Stimulated activated CD4-positive, alpha-beta T cell treated with anti-CD3 and anti-CD28 coated beads, Interleukin-1b, Interleukin-23, amount 100 ng/mL, for 48 hours (primary cell): ENCODE measurements around the gene JMJD1C.
"Not testable (repeated sequence)": the region's sequence is repeated elsewhere in the genome, so short reads cannot be mapped to it uniquely, and the experiment has no call there.

Experiments
- DNase-seq: peaks from one replicate; pipeline ENCODE4 v3.0.0-alpha.2; 2020

The JMJD1C gene

GRCh38 chr10:63253040-63253439 lies 212.7 kb downstream of the JMJD1C start:
- DNase-seq = no peak

GRCh38 chr10:63252095-63252762 lies 213.5 kb downstream of the JMJD1C start:
- DNase-seq = no peak

GRCh38 chr10:63250032-63250431 lies 215.7 kb downstream of the JMJD1C start:
- no peak for DNase-seq

DNA sequence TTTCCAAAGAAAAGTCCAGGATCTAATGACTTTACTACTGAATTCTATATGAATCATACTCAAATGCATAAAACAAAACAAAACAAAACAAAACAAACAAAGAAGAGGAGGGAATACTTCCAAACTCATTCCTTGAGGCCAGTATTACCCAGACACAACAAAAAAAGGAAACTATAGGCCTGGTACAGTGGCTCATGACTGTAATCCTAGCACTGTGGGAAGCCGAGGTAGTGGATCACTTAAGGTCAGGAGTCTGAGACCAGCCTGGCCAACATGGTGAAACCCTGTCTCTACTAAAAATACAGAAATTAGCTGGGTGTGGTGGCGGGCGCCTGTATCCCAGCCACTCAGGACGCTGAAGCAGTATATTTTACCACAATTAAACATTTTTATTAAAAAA lies 218.0 kb downstream of the JMJD1C start:
- no peak for DNase-seq

GRCh38 chr10:63246356-63246755 lies 219.4 kb downstream of the JMJD1C start:
- no peak for DNase-seq

- DNase-seq = no peak
These were observed 223.9 kb downstream of the JMJD1C start for GRCh38 chr10:63241841-63242281.

GRCh38 chr10:63240807-63241206 lies 225.0 kb downstream of the JMJD1C start:
- no peak for DNase-seq

- DNase-seq = no peak
These were observed 227.3 kb downstream of the JMJD1C start for GRCh38 chr10:63238501-63238900.

DNA sequence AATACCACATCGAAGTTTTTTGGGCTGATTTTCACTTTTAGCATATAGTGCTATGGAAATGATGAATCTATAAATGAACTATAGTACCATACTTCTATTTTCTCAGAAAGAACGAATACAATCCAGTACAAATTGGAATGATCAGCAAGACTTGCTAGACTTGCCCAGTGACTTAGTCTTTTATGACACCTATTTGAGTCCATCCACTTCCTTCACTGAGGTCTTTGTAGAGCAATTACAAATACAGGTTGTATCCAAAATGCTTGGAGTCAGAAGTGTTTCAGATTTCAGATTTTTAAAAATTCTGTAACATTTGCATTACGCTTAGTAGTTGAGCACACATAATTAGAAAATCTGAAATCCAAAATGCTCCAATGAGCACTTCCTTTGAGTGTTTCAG lies 228.4 kb downstream of the JMJD1C start:
- no peak for DNase-seq

DNA sequence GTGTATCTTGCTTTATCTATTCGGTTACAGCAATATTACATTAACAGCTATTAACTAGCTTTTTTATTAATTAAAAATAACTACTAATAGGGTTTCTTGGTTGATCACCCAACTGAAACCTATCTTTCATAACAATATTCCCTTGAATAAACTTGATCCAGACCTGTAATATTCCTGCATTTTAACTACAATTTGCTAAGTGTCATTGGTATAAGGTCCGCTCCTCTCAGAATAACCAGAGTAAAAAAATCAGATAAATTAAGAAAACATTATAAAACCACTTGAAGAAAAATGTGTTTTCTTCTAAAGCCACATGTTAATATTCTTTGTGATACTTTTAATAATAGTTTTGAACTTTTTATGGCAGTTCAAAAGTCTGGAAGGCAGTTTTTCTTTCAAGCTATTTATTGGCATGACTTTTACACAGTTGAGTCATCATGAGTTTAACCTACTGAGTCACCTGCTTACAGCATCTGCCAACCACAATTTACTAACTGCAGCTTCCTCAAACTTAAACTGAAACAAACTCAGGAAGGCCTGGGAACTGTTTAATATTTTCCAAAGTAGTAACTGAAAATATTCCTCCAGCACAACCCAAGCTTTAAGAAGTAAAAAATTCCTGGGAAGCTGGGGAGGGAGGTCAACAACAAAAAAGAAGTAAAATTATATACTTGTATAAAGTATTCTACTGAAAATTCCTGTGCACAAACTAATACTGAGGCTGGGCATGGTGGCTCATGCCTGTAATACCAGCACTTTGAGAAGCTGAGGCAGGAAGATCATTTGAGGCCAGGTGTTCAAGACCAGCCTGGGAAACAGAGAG lies 229.5 kb downstream of the JMJD1C start:
- DNase-seq = no peak

GRCh38 chr10:63235136-63235535 lies 230.6 kb downstream of the JMJD1C start:
- not testable (repeated sequence) for DNase-seq

GRCh38 chr10:63229161-63229560 lies 236.6 kb downstream of the JMJD1C start:
- no peak for DNase-seq

DNA sequence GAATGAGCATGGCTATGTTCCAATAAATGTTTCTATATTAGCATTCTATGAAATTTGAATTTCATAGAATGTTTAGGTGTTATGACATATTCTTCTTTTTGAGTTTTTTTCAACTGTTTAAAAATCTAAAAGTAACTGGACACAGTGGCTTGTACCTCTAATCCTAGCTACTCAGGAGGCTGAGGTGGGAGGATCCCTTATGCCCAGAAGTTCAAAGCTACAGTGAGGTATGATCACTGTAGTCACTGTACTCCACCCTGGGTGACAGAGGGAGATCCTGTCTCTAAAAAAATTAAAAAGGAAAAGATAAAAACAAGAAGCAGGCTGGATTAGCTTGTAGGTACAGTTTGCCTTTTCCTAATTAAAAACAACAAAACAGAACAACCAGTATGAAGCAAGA lies 237.5 kb downstream of the JMJD1C start:
- no peak for DNase-seq

DNA sequence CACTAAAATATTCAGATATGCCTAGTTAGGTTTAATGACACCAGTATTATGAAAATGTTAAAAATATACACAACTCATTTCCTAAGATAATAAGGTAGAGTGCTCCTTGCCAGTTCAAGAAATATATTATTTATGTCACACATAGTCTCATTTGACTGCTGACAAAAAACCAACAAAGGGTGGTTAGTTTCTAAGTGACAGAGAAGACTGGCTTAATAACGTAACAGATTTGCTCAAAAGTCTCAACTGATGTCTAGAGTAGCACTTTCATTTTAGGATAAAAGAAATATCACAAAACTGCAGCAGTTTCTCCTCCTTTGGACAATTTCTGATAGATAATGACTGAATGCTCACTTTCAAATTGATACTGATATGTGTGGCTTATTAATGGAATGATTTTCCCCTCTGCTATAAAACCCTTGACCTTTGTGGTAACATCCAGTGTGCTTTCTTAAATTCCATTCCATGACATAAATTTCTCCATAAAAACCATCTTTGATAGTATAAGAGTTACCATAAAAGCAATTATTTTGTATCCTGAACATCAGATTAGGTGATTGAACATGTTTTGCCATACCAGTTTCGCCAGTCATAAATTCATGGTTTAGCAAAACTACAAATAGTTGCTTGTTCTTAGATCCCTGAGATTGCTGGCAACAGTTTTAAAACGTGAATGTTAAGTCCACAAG lies 238.4 kb downstream of the JMJD1C start:
- no peak for DNase-seq

DNA sequence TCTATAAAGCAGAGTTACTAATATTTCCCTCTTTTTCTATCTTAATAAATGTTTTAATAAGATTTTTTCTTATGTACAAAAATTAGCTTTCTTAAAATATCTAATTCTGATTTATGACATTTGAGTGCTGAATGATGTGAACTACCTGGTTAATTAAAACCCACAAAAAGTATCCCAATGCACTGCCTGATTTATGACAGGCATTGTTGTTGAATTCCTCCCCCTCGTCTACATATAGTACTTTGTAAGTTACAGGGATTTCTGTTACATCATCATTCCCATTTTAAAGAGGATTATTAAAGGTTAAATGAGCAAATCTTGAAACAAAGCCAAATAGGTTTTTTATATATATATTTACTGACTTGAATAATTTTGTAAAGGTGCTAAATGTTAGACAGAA lies 241.5 kb downstream of the JMJD1C start:
- no peak for DNase-seq

- no peak for DNase-seq
These were observed 243.8 kb downstream of the JMJD1C start for GRCh38 chr10:63221950-63222349.

DNA sequence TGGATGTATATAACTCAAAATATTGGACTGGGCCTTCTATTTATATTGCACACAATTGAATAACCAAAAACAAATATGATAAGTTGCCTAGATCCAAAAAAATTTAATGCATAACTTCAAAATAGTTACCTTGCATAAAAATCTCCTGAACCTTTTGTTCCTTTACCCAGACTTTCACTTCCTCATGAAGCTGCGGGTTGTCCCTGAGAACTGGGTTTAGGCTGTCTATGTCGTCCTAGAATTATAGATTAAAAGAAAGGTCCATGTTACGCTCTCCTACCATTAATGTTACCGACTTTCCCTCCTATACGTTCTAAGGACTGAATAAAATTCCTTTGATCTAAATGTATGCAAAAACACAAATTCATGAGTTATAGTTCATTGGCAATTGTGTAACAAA lies 246.0 kb downstream of the JMJD1C start:
- no peak for DNase-seq

GRCh38 chr10:63217120-63217605 lies 248.6 kb downstream of the JMJD1C start:
- no peak for DNase-seq

DNA sequence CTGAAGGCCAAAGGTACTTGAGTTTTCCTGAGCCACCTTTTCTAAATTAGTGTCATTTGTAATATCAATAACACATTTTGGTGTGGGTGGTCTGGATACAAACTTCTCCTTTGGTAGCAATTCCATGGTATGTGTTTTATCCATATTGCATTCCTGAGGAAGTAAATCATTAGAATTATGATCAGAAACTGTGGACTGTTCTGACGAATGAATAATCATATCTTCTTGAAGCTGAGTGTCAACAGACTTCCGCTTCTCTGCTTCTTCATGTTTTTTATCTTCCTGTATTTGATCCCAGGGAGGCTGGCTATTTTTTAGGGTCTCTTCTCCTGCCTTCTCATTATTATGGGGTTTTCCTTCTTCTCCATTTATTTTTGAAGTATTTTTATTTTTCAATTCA lies 251.2 kb downstream of the JMJD1C start:
- no peak for DNase-seq

DNA sequence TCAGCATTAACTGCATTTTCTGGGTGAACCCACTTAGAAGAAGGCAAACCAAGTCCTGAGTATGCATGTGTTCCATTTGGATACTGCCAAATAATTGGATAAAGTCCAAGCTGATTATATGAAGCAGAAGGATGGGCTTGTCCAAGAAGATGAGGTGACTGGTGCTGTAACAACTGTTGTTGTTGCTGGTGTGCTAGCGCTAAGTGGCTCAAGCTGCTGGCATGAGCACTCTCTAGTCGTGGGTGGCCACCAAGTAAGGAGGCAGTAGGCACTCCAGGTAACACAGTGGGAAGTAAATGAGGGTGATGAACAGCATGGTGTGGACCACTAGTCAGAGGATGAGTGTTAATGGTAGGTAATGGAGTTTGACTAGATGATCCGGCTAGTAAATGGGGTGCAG lies 252.3 kb downstream of the JMJD1C start:
- no peak for DNase-seq

GRCh38 chr10:63210611-63211196 lies 255.1 kb downstream of the JMJD1C start:
- peak; percentile 53 for DNase-seq

DNA sequence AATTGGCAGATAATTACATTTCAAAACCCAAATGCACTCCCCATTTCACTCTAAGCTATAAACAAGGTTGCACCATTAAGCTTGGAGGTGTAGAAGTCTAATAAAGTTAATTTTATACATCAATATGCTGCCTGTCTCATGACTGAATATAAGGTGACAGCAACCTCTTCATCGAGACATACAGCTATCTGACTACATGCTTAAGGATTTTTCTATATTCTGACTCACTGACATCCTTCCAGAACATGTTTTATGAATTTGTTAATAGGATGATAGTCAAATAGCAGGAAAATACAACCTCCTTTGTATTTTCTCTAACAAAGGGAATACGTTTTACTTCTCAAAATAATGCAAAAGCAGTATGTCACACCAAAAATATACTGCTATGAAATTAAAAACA lies 256.1 kb downstream of the JMJD1C start:
- DNase-seq = no peak

DNA sequence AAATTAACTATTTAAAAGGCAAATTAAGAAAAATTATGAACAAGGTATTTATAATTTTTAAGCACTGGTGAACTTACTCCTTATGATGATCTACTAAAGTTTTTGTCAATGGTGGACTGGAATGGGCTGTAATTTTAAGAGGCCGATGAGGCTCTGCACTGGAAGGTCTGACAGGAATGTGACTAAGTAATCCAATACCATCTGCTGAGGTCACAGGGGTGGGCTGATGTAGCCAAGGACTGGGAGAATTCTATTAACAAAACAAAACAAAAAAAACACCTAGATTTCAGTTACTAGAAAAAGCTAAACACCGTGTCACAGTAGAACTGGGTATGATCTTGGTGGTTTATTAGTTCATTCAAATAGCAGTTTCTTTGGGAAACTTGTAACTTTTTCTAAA lies 256.8 kb downstream of the JMJD1C start:
- DNase-seq = no peak
